Kidney epithelial cell (primary cell): ENCODE data around the gene NHERF2. TPM values are rescaled to one million over a fixed set of nuclear protein-coding genes. Genes with fewer than 3 reads are reported as not detected.

Experiments
- DNase-seq: peaks from one replicate; pipeline ENCODE4 v3.0.0-alpha.2; 2010; ENCODE audit warnings: low read depth
- H3K27me3 ChIP-seq: 2 replicates; pipeline ENCODE4 v1.6.0; 2011; ENCODE audit warnings: low read length; ENCODE audit not compliant: control insufficient read depth, insufficient read depth
- H3K36me3 ChIP-seq: 2 replicates; pipeline ENCODE4 v1.5.1; 2011; ENCODE audit warnings: low read length; ENCODE audit not compliant: control insufficient read depth, insufficient read depth
- H3K4me3 ChIP-seq: 2 replicates; pipeline ENCODE4 v1.5.1; 2011; ENCODE audit warnings: low read depth, mild to moderate bottlenecking, control low read depth, low read length
- CTCF ChIP-seq: IDR thresholded peaks from 2 replicates; pipeline ENCODE4 v1.5.1; 2011; ENCODE audit warnings: mild to moderate bottlenecking, moderate library complexity, low read length, control low read depth, inconsistent platforms; ENCODE audit not compliant: insufficient read depth, poor library complexity, severe bottlenecking
- total RNA-seq: library from RNA; depleted of rRNA; stranded (reverse); fragments of >200 nt; gene quantifications from 2 replicates; pipeline ENCODE4 v1.2.3, GENCODE V29; 2015

Gene NHERF2
- total RNA-seq, 1 donor from 2014 or later: 27.5 TPM

GRCh38 chr16:2056681-2057407, 30.1 kb downstream of the NHERF2 start:
- TF ChIP-seq CTCF: peak; percentile 20

GRCh38 chr16:2057438-2057837, 30.7 kb downstream of the NHERF2 start:
- TF ChIP-seq CTCF: no peak
- Histone ChIP-seq H3K27me3 (no peaks in the 10 kb centered on the region), H3K4me3 (no peak overlapping the region), H3K36me3 (peaks cover 2% of the 10 kb centered on the region)
- DNase-seq: no peak

More at GRCh38 chr16:2056681-2057407, 30.1 kb downstream of the NHERF2 start:
- DNase-seq: no peak
- H3K27me3 ChIP-seq: no peaks in the 10 kb centered on the region
- no peak overlapping the region for H3K4me3 ChIP-seq
- H3K36me3 ChIP-seq: peaks cover 2% of the 10 kb centered on the region

- no peak for DNase-seq
- Histone ChIP-seq H3K4me3 (no peak overlapping the region), H3K36me3 (peaks cover 2% of the 10 kb centered on the region), H3K27me3 (no peaks in the 10 kb centered on the region)
- no peak for TF ChIP-seq CTCF
Measured at GRCh38 chr16:2058420-2058819, 31.7 kb downstream of the NHERF2 start.

- Histone ChIP-seq H3K36me3 (peaks cover 2% of the 10 kb centered on the region), H3K4me3 (no peak overlapping the region), H3K27me3 (no peaks in the 10 kb centered on the region)
- no peak for DNase-seq
- no peak for TF ChIP-seq CTCF
Measured at GRCh38 chr16:2058872-2059271, 32.2 kb downstream of the NHERF2 start.

GRCh38 chr16:2060346-2060745, 33.6 kb downstream of the NHERF2 start:
- no peaks in the 10 kb centered on the region for H3K27me3 ChIP-seq
- H3K36me3 ChIP-seq: peaks cover 2% of the 10 kb centered on the region
- no peak for TF ChIP-seq CTCF
- DNase-seq: no peak
- no peak overlapping the region for H3K4me3 ChIP-seq

GRCh38 chr16:2061023-2061422, 34.3 kb downstream of the NHERF2 start:
- no peak for DNase-seq
- no peak overlapping the region for H3K4me3 ChIP-seq
- peaks cover 2% of the 10 kb centered on the region for H3K36me3 ChIP-seq
- no peaks in the 10 kb centered on the region for H3K27me3 ChIP-seq
- no peak for TF ChIP-seq CTCF
